ENCODE data around the gene ART3.

Gene ART3

DNA sequence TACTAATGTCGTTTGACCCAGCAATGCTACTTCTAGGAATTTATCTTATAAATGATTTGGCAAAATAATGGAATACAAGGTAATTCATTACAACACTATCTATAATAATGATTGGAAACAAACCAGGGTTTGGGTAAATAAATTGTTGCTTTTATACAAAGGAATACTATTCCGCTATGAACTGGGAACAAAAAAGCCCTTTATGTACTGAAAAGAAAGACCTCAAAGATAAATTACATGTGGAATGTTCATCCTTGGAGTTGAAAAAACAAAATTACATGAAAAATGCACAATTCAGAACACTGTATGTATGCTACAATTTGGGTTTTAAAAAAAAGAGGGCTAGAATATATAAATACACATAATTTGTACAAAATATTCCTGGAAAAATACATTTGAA lies 78.8 kb downstream of the ART3 start:
- DNase-seq = no peak

DNA sequence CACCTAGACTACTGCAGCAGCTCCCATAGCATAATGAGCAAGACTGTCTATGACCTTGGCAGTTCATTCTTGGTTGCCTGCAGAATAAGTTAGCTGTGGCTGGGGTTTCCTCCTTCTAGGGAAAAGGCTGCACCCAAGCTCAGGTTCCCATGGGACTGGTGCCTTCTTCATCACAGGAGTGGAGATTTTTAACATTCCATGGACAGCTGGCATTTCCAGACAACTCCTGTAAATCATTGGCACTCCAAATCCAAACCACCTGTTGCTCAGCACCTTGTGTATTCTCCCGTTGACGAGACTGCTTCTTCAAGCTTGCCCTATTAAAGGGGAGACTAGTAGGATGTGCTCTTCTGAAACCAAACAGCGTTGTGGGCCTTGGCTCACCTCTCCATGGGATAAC lies 81.5 kb downstream of the ART3 start:
- DNase-seq = no peak

DNA sequence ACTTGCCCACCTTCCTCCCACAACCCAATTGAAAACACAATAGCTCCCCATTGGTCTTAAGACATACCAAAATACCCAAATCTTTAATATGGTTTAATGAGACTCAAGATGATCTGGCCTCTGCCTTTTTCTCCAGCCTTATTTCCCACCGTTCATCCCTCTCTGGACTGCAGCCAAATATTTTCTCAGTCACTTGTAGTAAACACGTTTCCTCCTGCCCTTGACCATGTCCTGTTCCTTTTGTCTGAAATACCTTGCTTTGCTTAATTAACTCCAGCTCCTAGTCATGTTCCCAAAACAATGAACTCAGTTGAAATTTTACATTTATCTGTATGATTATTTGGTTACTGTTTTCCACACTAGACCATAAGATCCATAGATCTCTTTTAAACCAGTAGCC lies 82.1 kb downstream of the ART3 start:
- DNase-seq = no peak

DNA sequence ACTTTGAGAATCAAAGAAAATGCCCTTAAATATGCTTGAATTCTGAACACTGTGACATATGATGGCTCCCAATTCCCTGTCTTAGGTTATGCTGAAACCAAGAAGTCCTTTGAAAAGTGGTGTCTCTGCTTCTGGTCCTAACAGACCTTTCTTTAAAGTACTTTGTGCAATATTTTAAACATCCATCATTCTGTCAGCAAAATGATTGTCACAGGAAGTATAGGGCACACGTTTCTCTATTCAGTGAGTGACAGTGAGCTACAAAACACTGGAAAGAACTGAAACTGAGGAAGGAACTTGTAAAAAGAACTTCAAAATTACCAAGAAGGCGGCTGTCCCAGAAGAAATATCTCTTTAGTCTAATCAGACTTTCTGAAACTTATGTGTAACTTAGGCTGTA lies 85.8 kb downstream of the ART3 start:
- no peak for DNase-seq

Data from NCI-H1092 (cell line).